ENCODE measurements around the gene PPP1R12C.
"Not testable (repeated sequence)": the region's sequence is repeated elsewhere in the genome, so short reads cannot be mapped to it uniquely, and the experiment has no call there.

PPP1R12C gene

GRCh38 chr19:55070466-55071128 is 46.8 kb downstream of the PPP1R12C start:
- DNase-seq, result no peak

- no peak for DNase-seq
Measured at GRCh38 chr19:55069865-55070197, 47.6 kb downstream of the PPP1R12C start.

GRCh38 chr19:55068950-55069864 is 48.2 kb downstream of the PPP1R12C start:
- peak; percentile 44 for DNase-seq

- no peak for DNase-seq
Measured at GRCh38 chr19:55067869-55068268, 49.6 kb downstream of the PPP1R12C start.

GRCh38 chr19:55066107-55066709 is 51.2 kb downstream of the PPP1R12C start:
- no peak for DNase-seq

GRCh38 chr19:55065516-55065915 is 51.9 kb downstream of the PPP1R12C start:
- DNase-seq, result not testable (repeated sequence)

GRCh38 chr19:55063492-55063843 is 54.0 kb downstream of the PPP1R12C start:
- no peak for DNase-seq

GRCh38 chr19:55062735-55063491 is 54.5 kb downstream of the PPP1R12C start, which contains the start of gene RDH13:
Gene RDH13 (minus strand): TSS chr19:55063148. CDS start chr19:55063032, 116 bp downstream.
- DNase-seq, result peak; percentile 95

- DNase-seq, result not testable (repeated sequence)
Measured at GRCh38 chr19:55060287-55060686, 57.1 kb downstream of the PPP1R12C start.

- DNase-seq, result no peak
Measured at GRCh38 chr19:55058781-55059610, 58.4 kb downstream of the PPP1R12C start.

GRCh38 chr19:55056827-55057226 is 60.6 kb downstream of the PPP1R12C start:
- DNase-seq, result no peak

GRCh38 chr19:55053735-55054134 is 63.7 kb downstream of the PPP1R12C start:
- DNase-seq, result no peak

- DNase-seq, result no peak
Measured at GRCh38 chr19:55050749-55051532, 66.5 kb downstream of the PPP1R12C start.

GRCh38 chr19:55048446-55048845 is 69.0 kb downstream of the PPP1R12C start:
- DNase-seq, result no peak

GRCh38 chr19:55047951-55048350 is 69.5 kb downstream of the PPP1R12C start:
- DNase-seq, result no peak

- no peak for DNase-seq
Measured at GRCh38 chr19:55046975-55047622, 70.3 kb downstream of the PPP1R12C start.

GRCh38 chr19:55044771-55045716 is 72.4 kb downstream of the PPP1R12C start:
- DNase-seq, result no peak

GRCh38 chr19:55044286-55044685 is 73.2 kb downstream of the PPP1R12C start:
- DNase-seq, result no peak

GRCh38 chr19:55042688-55043087 is 74.7 kb downstream of the PPP1R12C start:
- DNase-seq, result no peak

- DNase-seq, result no peak
Measured at GRCh38 chr19:55042344-55042678, 75.1 kb downstream of the PPP1R12C start.

Measured in NCI-H1105 treated with DMSO at 0.1 percent for 48 hours (cell line).